Common myeloid progenitor, CD34-positive (primary cell): ENCODE results near the gene DIAPH3.
A peak's percentile ranks its signal among the peaks of the same experiment; 100 is the strongest.

Experiments used
- CTCF ChIA-PET: fragments of 350-600 bp; sonication (Branson Sonifier 250); formaldehyde crosslinking; loops from one replicate; lab custom pipeline; 2021; ENCODE audit warnings: antibody characterized with exemption; lab: Charles Lee
- POLR2A ChIA-PET: fragments of 350-600 bp; sonication (Branson Sonifier 250); formaldehyde crosslinking; loops from one replicate; lab custom pipeline; 2021; ENCODE audit warnings: antibody characterized with exemption; lab: Charles Lee
- DNase-seq, 3 donors: peaks; one replicate each; pipeline versions ENCODE4 v3.0.0 to v3.0.0-alpha.2; 2013
- H3K27ac ChIP-seq, 2 experiments: 1 replicate in 1 of 2; 2 replicates in 1 of 2; pipeline ENCODE4 v1.7.0; 2013; ENCODE audit warnings: inconsistent platforms in 2 of 2, low read length in 2 of 2, mild to moderate bottlenecking in 2 of 2, low read depth in 1 of 2, moderate library complexity in 1 of 2; ENCODE audit not compliant: severe bottlenecking in 2 of 2, insufficient read depth in 1 of 2, poor library complexity in 1 of 2
- H3K27me3 ChIP-seq, 5 experiments: replicated peaks in 2 of 5; 1 replicate in 3 of 5; 2 replicates in 2 of 5; pipeline versions ENCODE4 v1.6.1 to v1.7.0; 2013; ENCODE audit warnings: low read length in 4 of 5, mild to moderate bottlenecking in 2 of 5, moderate library complexity in 2 of 5, inconsistent platforms in 1 of 5; ENCODE audit not compliant: insufficient read depth in 5 of 5, control insufficient read depth in 4 of 5
- H3K36me3 ChIP-seq, 4 experiments: 1 replicate in 2 of 4; 2 replicates in 2 of 4; pipeline versions ENCODE4 v1.6.1 to v1.7.0; 2013; ENCODE audit warnings: low read length in 3 of 4, control low read depth in 1 of 4, mild to moderate bottlenecking in 1 of 4; ENCODE audit not compliant: control insufficient read depth in 4 of 4, insufficient read depth in 4 of 4
- H3K4me1 ChIP-seq, 4 experiments: 1 replicate in 3 of 4; 2 replicates in 1 of 4; pipeline versions ENCODE4 v1.6.1 to v1.7.1; 2013; ENCODE audit warnings: low read length in 3 of 4, mild to moderate bottlenecking in 3 of 4, control low read depth in 1 of 4, inconsistent platforms in 1 of 4, moderate library complexity in 1 of 4; ENCODE audit not compliant: control insufficient read depth in 4 of 4, insufficient read depth in 4 of 4; ENCODE audit errors: control extremely low read depth in 1 of 4
- H3K4me3 ChIP-seq, 7 experiments: 1 replicate in 4 of 7; 2 replicates in 3 of 7; pipeline versions ENCODE4 v1.5.1 to v1.7.0; 2013; ENCODE audit warnings: mild to moderate bottlenecking in 7 of 7, low read length in 6 of 7, moderate library complexity in 6 of 7, inconsistent platforms in 2 of 7, low read depth in 2 of 7, control low read depth in 1 of 7; ENCODE audit not compliant: insufficient read depth in 4 of 7, control insufficient read depth in 1 of 7; ENCODE audit errors: extremely low read depth in 1 of 7
- H3K9me3 ChIP-seq, 5 experiments: 1 replicate in 4 of 5; 2 replicates in 1 of 5; pipeline versions ENCODE4 v1.6.1 to v1.7.1; 2013; ENCODE audit warnings: low read length in 4 of 5, mild to moderate bottlenecking in 2 of 5, inconsistent platforms in 1 of 5, low read depth in 1 of 5, moderate library complexity in 1 of 5; ENCODE audit not compliant: control insufficient read depth in 4 of 5, insufficient read depth in 2 of 5; ENCODE audit errors: control extremely low read depth in 1 of 5
- WGBS: methylation state at CpG from one replicate; pipeline ENCODE4 v1.1.5; 2013; ENCODE audit not compliant: insufficient coverage; 5-methylcytosine and 5-hydroxymethylcytosine counted together

DIAPH3 gene

DNA sequence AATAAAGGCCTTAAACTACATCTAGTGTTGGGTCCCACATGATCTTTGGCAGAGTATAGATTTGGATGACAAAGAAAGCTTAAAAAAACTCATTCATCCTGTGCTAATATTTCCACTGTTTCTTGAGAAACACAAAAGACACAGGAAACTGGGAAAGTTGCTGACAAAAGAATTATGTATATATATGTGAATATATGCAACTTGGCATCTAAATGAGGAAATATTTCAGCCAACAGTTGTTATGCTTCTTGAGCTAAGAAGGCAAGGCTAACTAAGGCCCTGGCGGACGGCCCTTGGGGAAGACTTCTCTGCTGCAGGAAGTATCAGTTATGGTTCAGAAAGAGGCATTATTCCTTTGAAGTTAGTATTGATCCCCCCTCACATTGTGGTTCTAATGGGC, 491.8 kb downstream of the DIAPH3 start:
- Histone ChIP-seq H3K4me1 (peaks cover 4 to 15% (median 8%) of the 10 kb centered on the region in 4 experiments), H3K9me3 (no peaks in the 10 kb centered on the region), H3K36me3 (no peaks in the 10 kb centered on the region), H3K27ac (no peak overlapping the region), H3K4me3 (no peak overlapping the region), H3K27me3 (peaks cover 0 to 22% (median 7%) of the 10 kb centered on the region in 5 experiments)
- ChIA-PET CTCF (interaction anchor here (0.7 to 1.3 kb wide), 3 partner anchors 10 to 280 kb away, joined by 3 to 6 read pairs (median 4); no protein-coding TSS in a partner anchor), POLR2A (no interaction called here)
- WGBS: 70% methylated on average over 2 of the region's 2 CpGs
- peak in 1 of 3 donors; percentile 14 for DNase-seq

DNA sequence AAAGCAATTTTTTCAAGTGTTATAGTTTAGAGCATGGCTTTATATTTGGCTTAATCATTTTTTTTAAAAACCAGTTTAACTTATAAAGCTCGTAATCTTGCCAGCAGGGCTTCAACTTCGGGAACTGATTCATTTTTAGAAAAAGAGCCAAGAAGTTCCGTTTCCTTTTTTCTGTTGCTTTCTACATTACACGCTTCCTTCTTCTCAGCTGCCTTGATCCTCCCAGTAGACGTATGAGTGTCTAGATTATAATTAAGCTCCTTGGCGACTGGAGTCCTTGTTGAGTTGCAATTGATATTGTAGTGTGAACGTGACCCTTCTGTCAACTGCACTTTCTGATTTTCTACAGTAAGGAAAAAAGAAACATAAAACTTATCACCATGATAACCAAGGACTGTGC, 497.2 kb downstream of the DIAPH3 start:
- Histone ChIP-seq H3K4me1 (no peaks in the 10 kb centered on the region), H3K4me3 (no peak overlapping the region), H3K27ac (no peak overlapping the region), H3K9me3 (no peaks in the 10 kb centered on the region), H3K36me3 (no peaks in the 10 kb centered on the region), H3K27me3 (peaks cover 0 to 12% (median 7%) of the 10 kb centered on the region in 5 experiments)
- ChIA-PET CTCF (interaction anchor here (1.7 kb wide), 1 partner anchor 8 kb away, joined by 4 read pairs; no protein-coding TSS in a partner anchor), POLR2A (no interaction called here)
- peak in 1 of 3 donors; percentile 27 for DNase-seq
- WGBS: 100% methylated on average over 2 of the region's 7 CpGs

DNA sequence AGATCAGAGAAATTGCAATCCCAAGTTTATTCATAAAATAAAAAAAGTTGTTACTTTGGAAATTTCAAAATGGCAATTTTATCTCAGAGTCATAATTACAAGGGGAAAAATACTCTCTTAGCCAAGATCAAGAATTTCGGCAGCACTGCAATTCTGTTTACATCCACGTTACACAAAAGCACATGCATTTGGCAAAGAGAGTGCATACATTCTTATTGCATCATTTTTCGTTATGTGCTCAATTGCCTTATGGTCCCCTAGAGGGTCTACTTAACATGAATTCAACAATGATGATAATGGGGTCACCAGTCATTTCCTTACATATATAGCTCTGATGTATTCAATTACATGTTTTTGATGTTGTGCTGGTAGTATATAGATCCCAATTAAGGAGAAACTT, 498.0 kb downstream of the DIAPH3 start:
- Histone ChIP-seq H3K4me3 (no peak overlapping the region), H3K36me3 (no peaks in the 10 kb centered on the region), H3K27me3 (peaks cover 0 to 8% (median 7%) of the 10 kb centered on the region in 5 experiments), H3K27ac (no peak overlapping the region), H3K4me1 (no peaks in the 10 kb centered on the region), H3K9me3 (no peaks in the 10 kb centered on the region)
- WGBS: 100% methylated on average over 3 of the region's 3 CpGs
- no peak for DNase-seq
- CTCF ChIA-PET: interaction anchor here (1.7 kb wide), 1 partner anchor 9 kb away, joined by 4 read pairs; no protein-coding TSS in a partner anchor
- POLR2A ChIA-PET: no interaction called here

DNA sequence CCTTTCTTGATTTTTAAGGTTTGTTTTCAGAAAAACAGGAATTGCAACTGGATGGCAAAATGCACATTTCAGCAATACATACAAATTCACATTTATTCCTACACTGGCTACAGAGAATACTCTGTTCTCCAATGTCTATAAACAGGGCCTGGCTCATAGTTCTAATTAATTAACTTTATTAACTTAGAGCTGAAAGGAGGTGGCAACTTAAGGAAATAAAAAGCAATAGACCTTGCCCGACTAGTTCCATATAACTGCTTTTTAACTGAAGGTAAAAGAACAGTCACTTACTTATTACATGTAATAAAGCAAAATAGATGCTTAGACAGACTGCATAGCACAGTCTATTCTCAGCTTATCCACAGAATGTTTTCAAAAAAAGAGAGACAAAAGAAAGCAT, 498.5 kb downstream of the DIAPH3 start:
- no peaks in the 10 kb centered on the region for H3K9me3 ChIP-seq
- no peaks in the 10 kb centered on the region for H3K36me3 ChIP-seq
- no CpG with 5 or more reads among the region's 1 CpG for WGBS
- no peak overlapping the region for H3K27ac ChIP-seq
- H3K4me3 ChIP-seq: no peak overlapping the region
- no peak for DNase-seq
- ChIA-PET CTCF (interaction anchor here (1.7 kb wide), 1 partner anchor 9 kb away, joined by 4 read pairs; no protein-coding TSS in a partner anchor), POLR2A (no interaction called here)
- no peaks in the 10 kb centered on the region for H3K4me1 ChIP-seq
- H3K27me3 ChIP-seq: peaks cover 0 to 8% (median 7%) of the 10 kb centered on the region in 5 experiments

DNA sequence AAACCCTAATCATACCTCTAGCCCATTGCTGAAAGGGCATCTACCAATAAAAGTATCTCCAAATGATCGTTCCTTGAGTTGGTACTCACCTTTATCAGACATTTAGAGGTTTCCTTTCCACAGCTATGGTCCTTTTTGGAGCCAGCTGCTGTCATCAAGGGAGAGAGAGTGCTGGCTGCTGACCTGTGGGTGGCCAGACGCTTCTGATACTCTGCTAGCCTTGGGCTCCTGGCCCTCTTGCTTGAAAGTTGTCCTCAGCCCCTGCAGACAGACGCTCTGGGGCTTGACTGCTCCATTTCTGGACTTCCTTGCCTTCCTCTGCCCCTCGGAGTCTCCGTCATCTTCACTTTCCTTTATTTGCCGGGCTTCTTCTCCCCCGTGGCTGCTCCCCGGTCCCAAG, 499.1 kb downstream of the DIAPH3 start:
- no peaks in the 10 kb centered on the region for H3K4me1 ChIP-seq
- no peaks in the 10 kb centered on the region for H3K36me3 ChIP-seq
- no peak overlapping the region for H3K27ac ChIP-seq
- peaks cover 0 to 5% (median 3%) of the 10 kb centered on the region in 5 experiments for H3K27me3 ChIP-seq
- POLR2A ChIA-PET: no interaction called here
- no peak overlapping the region for H3K4me3 ChIP-seq
- DNase-seq: no peak
- CTCF ChIA-PET: no interaction called here
- no peaks in the 10 kb centered on the region for H3K9me3 ChIP-seq
- WGBS: 82% methylated on average over 8 of the region's 8 CpGs

DNA sequence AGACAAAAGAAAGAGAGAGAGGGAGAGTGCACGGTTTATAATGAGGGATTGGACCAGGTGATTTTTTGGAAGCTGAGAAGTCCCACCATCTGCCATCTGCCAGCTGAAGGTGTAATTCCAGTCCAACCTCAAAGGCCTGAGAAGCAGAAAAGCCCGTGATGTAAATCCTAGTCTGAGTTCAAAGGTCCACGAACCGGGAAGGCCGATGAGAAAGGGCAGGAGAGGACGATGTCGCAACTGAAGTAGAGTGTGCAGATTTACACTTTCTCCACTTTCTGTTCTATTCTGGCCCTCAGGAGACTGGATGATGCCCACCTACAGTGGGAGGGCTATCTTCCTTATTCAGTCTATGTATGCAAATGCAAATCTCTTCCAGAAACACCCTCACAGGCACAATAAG, 500.0 kb downstream of the DIAPH3 start:
- Histone ChIP-seq H3K4me1 (no peaks in the 10 kb centered on the region), H3K4me3 (no peak overlapping the region), H3K27ac (no peak overlapping the region), H3K36me3 (no peaks in the 10 kb centered on the region), H3K27me3 (peaks cover 0 to 3% (median 0%) of the 10 kb centered on the region in 5 experiments), H3K9me3 (no peaks in the 10 kb centered on the region)
- CTCF ChIA-PET: no interaction called here
- POLR2A ChIA-PET: no interaction called here
- WGBS: 99% methylated on average over 7 of the region's 7 CpGs
- DNase-seq: no peak

DNA sequence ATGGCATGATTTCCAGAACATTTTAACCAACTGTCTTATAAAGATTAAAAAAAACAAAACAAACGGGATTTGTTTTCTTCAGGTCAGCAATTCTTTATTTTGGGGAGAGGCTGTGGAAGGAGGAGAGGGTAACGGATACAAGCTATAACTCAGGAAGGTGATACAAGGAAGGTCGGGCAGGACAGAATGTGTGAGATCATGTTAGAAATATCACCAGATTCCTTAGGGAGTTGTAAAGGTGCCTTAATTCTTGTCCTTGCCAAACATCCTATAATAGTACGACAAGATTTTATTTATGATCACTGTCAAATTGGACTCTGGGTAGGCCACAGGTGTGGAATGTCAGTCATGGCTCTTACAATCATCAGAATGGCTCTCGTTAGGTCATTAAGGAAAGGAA, 503.1 kb downstream of the DIAPH3 start:
- DNase-seq: no peak
- WGBS: 91% methylated on average over 3 of the region's 5 CpGs
- POLR2A ChIA-PET: no interaction called here
- peaks cover 0 to 4% (median 0%) of the 10 kb centered on the region in 5 experiments for H3K27me3 ChIP-seq
- H3K4me1 ChIP-seq: no peaks in the 10 kb centered on the region
- H3K4me3 ChIP-seq: no peak overlapping the region
- no peaks in the 10 kb centered on the region for H3K36me3 ChIP-seq
- CTCF ChIA-PET: no interaction called here
- no peaks in the 10 kb centered on the region for H3K9me3 ChIP-seq
- no peak overlapping the region for H3K27ac ChIP-seq
